Neural cell (in vitro differentiated cells): ENCODE measurements around the gene NPRL2. TPM values are rescaled to one million over a fixed set of nuclear protein-coding genes. Genes with fewer than 3 reads are reported as not detected.

Experiments used
- H2AFZ ChIP-seq: fragments of 200-600, 300-800 bp; sonication (generic), shearing (Covaris generic); 2 replicates; pipeline ENCODE4 v1.6.0; 2014; ENCODE audit warnings: low read depth, mild to moderate bottlenecking, antibody characterized with exemption, low read length, moderate library complexity
- H3F3A ChIP-seq: fragments of 200-600 bp; shearing (Covaris generic); 2 replicates; pipeline ENCODE4 v1.6.1; 2016; ENCODE audit warnings: mild to moderate bottlenecking, moderate library complexity, mixed read lengths, antibody characterized with exemption, low read length; ENCODE audit not compliant: insufficient read depth, poor library complexity, severe bottlenecking
- H3K27ac ChIP-seq: fragments of 200-600, 300-800 bp; sonication (generic), shearing (Covaris generic); 2 replicates; pipeline ENCODE4 v1.5.1; 2014; ENCODE audit warnings: mild to moderate bottlenecking, low read length, moderate library complexity
- H3K27me3 ChIP-seq: fragments of 300-800, 200-600 bp; sonication (generic), shearing (Covaris generic); 2 replicates; pipeline ENCODE4 v1.6.0; 2014; ENCODE audit warnings: mild to moderate bottlenecking, low read depth, low read length, moderate library complexity; ENCODE audit not compliant: insufficient read depth
- H3K36me3 ChIP-seq: fragments of 300-800, 200-600 bp; sonication (generic), shearing (Covaris generic); 2 replicates; pipeline ENCODE4 v1.5.1; 2014; ENCODE audit warnings: mild to moderate bottlenecking, antibody characterized with exemption, low read length, moderate library complexity; ENCODE audit not compliant: insufficient read depth
- H3K4me2 ChIP-seq: fragments of 300-800, 200-600 bp; sonication (generic), shearing (Covaris generic); 2 replicates; pipeline ENCODE4 v1.6.0; 2014; ENCODE audit warnings: mild to moderate bottlenecking, low read length
- H3K4me3 ChIP-seq: fragments of 300-800, 200-600 bp; sonication (generic), shearing (Covaris generic); 2 replicates; pipeline ENCODE4 v1.5.1; 2014; ENCODE audit warnings: mild to moderate bottlenecking, low read length, moderate library complexity
- H3K79me2 ChIP-seq: fragments of 200-600 bp; shearing (Covaris generic); replicated peaks from 2 replicates; pipeline ENCODE4 v1.6.0; 2014; ENCODE audit warnings: mild to moderate bottlenecking, low read length, moderate library complexity; ENCODE audit not compliant: insufficient read depth
- H3K9ac ChIP-seq: fragments of 300-800, 200-600 bp; sonication (generic), shearing (Covaris generic); 2 replicates; pipeline ENCODE4 v1.6.1; 2016; ENCODE audit warnings: mild to moderate bottlenecking, low read length, mixed read lengths
- H3K9me2 ChIP-seq: fragments of 200-600 bp; shearing (Covaris generic); 2 replicates; pipeline ENCODE4 v1.6.1; 2016; ENCODE audit warnings: mild to moderate bottlenecking, low read length, mixed read lengths; ENCODE audit not compliant: insufficient read depth
- H3K9me3 ChIP-seq: fragments of 200-600, 300-800 bp; sonication (generic), shearing (Covaris generic); 2 replicates; pipeline ENCODE4 v1.6.1; 2016; ENCODE audit warnings: mild to moderate bottlenecking, mixed run types, low read length, moderate library complexity, mixed read lengths
- H4K20me1 ChIP-seq: fragments of 200-600 bp; shearing (Covaris generic); 2 replicates; pipeline ENCODE4 v1.6.1; 2016; ENCODE audit warnings: mild to moderate bottlenecking, mixed run types; ENCODE audit not compliant: insufficient read depth
- EP300 ChIP-seq: fragments of 450-650 bp; conservative IDR thresholded peaks from 2 replicates; pipeline ENCODE4 v1.6.1; 2014; ENCODE audit warnings: antibody characterized with exemption, mild to moderate bottlenecking, moderate library complexity; ENCODE audit not compliant: poor library complexity, severe bottlenecking
- EZH2 ChIP-seq: fragments of 200-600, 300-800 bp; shearing (Covaris generic), sonication (generic); IDR thresholded peaks from 2 replicates; pipeline ENCODE4 v1.6.1; 2014; ENCODE audit warnings: antibody characterized with exemption, low read length, borderline replicate concordance, mild to moderate bottlenecking; ENCODE audit not compliant: insufficient read depth, poor library complexity, severe bottlenecking
- MXI1 ChIP-seq: fragments of 450-650 bp; conservative IDR thresholded peaks from 2 replicates; pipeline ENCODE4 v1.6.1; 2014; ENCODE audit warnings: antibody characterized with exemption, mild to moderate bottlenecking; ENCODE audit not compliant: poor library complexity, severe bottlenecking
- POLR2AphosphoS5 ChIP-seq: IDR thresholded peaks from 2 replicates; pipeline ENCODE4 v1.6.1; 2012
- RAD21 ChIP-seq: fragments of 450-650 bp; conservative IDR thresholded peaks from 2 replicates; pipeline ENCODE4 v1.6.1; 2014; ENCODE audit warnings: antibody characterized with exemption, mild to moderate bottlenecking, moderate library complexity
- SMC3 ChIP-seq: fragments of 450-650 bp; conservative IDR thresholded peaks from 2 replicates; pipeline ENCODE4 v1.6.1; 2014; ENCODE audit warnings: antibody characterized with exemption, mild to moderate bottlenecking, moderate library complexity; ENCODE audit not compliant: poor library complexity
- TAF1 ChIP-seq: IDR thresholded peaks from 2 replicates; pipeline ENCODE4 v1.6.1; 2012; ENCODE audit warnings: low read depth
- polyA plus RNA-seq: library from polyadenylated mRNA; depleted of rRNA; stranded (reverse); fragments of >200 nt; gene quantifications from 2 replicates; pipeline ENCODE4 v1.2.3, GENCODE V29; 2014
- TF ChIP-seq, protein P1 (sequence below): fragments of 450-650 bp; IDR thresholded peaks from 2 replicates; pipeline ENCODE4 v1.5.1; 2014; ENCODE audit warnings: antibody characterized with exemption, mild to moderate bottlenecking, moderate library complexity; ENCODE audit not compliant: poor library complexity, severe bottlenecking
- TF ChIP-seq, protein P2 (sequence below): IDR thresholded peaks from 2 replicates; pipeline ENCODE4 v1.6.1; 2012; ENCODE audit warnings: borderline replicate concordance

NPRL2 gene
- polyA plus RNA-seq, 1 donor from 2014 or later, result 118 TPM

DNA sequence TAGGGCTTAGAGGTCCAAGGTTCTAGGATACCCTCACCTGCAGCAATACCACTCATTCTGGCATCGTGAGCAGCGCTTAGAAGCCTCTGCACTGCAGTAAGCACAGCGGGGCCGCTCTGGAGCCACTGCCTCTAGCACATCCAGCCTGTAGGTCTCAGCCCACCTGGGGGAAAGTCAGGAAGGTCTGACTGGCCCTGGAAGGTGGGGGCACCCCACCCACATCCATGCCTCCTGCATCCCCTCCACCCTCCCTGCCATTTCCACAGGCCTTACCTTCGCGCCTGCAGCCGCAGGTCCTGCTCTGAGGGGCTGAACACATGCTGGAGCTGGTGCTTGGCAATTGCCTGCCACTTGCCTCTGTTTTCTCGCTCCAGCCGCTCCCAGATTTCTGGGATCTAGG, 9.0 kb downstream of the NPRL2 start:
- Histone ChIP-seq H3K4me3 (no peak overlapping the region), H3K4me2 (no peak overlapping the region), H3K27me3 (peaks cover 43% of the 10 kb centered on the region)

DNA sequence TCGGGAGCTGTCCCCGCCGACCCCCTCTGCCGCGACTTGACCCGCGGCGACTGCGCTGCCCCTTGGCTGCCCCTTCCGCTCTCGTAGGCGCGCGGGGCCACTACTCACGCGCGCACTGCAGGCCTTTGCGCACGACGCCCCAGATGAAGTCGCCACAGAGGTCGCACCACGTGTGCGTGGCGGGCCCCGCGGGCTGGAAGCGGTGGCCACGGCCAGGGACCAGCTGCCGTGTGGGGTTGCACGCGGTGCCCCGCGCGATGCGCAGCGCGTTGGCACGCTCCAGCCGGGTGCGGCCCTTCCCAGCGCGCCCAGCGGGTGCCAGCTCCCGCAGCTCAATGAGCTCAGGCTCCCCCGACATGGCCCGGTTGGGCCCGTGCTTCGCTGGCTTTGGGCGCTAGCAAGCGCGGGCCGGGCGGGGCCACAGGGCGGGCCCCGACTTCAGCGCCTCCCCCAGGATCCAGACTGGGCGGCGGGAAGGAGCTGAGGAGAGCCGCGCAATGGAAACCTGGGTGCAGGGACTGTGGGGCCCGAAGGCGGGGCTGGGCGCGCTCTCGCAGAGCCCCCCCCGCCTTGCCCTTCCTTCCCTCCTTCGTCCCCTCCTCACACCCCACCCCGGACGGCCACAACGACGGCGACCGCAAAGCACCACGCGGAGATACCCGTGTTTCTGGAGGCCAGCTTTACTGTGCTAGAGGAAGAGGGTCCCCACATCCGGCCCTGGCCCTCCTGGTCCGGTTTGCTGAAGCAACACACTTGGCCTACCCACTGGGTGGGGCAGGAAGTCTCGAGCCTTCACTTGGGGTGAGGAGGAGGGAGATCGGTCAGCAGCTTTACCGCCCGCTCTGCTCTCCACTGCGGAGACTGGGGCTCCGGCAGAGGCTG, 9.9 kb downstream of the NPRL2 start, which contains the start of gene RASSF1:
TSS of gene RASSF1 (minus strand) at position 389 of the 882 bp plus-strand sequence. CDS start at position 358, 31 bp downstream.
- H3K27ac ChIP-seq, result no peak within 1 kb of the TSS
- no peak within 1 kb of the TSS for H3K4me2 ChIP-seq
- H3K4me3 ChIP-seq, result no peak within 1 kb of the TSS
- H3K9me2 ChIP-seq, result no peaks in the 10 kb centered on the region
- peaks cover 42% of the 10 kb centered on the region for H3K27me3 ChIP-seq
- H3K36me3 ChIP-seq, result no peaks in the 10 kb centered on the region
- H3K9ac ChIP-seq, result no peak within 1 kb of the TSS
- H3K9me3 ChIP-seq, result no peaks in the 10 kb centered on the region
- no peak within 1 kb of the TSS for H2AFZ ChIP-seq
- H3K79me2 ChIP-seq, result peaks cover 11% of the 10 kb centered on the region
- no peaks in the 10 kb centered on the region for H4K20me1 ChIP-seq
- H3F3A ChIP-seq, result no peaks in the 10 kb centered on the region
- TF ChIP-seq MXI1 (no peak), EZH2 (no peak), POLR2AphosphoS5 (no peak), EP300 (no peak), RAD21 (no peak), SMC3 (no peak), TAF1 (no peak)
- TF ChIP-seq, protein P1, sequence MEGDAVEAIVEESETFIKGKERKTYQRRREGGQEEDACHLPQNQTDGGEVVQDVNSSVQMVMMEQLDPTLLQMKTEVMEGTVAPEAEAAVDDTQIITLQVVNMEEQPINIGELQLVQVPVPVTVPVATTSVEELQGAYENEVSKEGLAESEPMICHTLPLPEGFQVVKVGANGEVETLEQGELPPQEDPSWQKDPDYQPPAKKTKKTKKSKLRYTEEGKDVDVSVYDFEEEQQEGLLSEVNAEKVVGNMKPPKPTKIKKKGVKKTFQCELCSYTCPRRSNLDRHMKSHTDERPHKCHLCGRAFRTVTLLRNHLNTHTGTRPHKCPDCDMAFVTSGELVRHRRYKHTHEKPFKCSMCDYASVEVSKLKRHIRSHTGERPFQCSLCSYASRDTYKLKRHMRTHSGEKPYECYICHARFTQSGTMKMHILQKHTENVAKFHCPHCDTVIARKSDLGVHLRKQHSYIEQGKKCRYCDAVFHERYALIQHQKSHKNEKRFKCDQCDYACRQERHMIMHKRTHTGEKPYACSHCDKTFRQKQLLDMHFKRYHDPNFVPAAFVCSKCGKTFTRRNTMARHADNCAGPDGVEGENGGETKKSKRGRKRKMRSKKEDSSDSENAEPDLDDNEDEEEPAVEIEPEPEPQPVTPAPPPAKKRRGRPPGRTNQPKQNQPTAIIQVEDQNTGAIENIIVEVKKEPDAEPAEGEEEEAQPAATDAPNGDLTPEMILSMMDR, result no peak
- TF ChIP-seq, protein P2, sequence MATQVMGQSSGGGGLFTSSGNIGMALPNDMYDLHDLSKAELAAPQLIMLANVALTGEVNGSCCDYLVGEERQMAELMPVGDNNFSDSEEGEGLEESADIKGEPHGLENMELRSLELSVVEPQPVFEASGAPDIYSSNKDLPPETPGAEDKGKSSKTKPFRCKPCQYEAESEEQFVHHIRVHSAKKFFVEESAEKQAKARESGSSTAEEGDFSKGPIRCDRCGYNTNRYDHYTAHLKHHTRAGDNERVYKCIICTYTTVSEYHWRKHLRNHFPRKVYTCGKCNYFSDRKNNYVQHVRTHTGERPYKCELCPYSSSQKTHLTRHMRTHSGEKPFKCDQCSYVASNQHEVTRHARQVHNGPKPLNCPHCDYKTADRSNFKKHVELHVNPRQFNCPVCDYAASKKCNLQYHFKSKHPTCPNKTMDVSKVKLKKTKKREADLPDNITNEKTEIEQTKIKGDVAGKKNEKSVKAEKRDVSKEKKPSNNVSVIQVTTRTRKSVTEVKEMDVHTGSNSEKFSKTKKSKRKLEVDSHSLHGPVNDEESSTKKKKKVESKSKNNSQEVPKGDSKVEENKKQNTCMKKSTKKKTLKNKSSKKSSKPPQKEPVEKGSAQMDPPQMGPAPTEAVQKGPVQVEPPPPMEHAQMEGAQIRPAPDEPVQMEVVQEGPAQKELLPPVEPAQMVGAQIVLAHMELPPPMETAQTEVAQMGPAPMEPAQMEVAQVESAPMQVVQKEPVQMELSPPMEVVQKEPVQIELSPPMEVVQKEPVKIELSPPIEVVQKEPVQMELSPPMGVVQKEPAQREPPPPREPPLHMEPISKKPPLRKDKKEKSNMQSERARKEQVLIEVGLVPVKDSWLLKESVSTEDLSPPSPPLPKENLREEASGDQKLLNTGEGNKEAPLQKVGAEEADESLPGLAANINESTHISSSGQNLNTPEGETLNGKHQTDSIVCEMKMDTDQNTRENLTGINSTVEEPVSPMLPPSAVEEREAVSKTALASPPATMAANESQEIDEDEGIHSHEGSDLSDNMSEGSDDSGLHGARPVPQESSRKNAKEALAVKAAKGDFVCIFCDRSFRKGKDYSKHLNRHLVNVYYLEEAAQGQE, result no peak

More for the DNA sequence above, 9.0 kb downstream of the NPRL2 start:
- H3K9me3 ChIP-seq, result no peaks in the 10 kb centered on the region
- H2AFZ ChIP-seq, result no peak overlapping the region
- no peaks in the 10 kb centered on the region for H3K36me3 ChIP-seq
- no peaks in the 10 kb centered on the region for H3F3A ChIP-seq
- no peak for TF ChIP-seq EP300
- no peak overlapping the region for H3K27ac ChIP-seq
- peaks cover 2% of the 10 kb centered on the region for H3K79me2 ChIP-seq
- no peaks in the 10 kb centered on the region for H3K9me2 ChIP-seq
- H3K9ac ChIP-seq, result no peak overlapping the region
- no peaks in the 10 kb centered on the region for H4K20me1 ChIP-seq
